HCT116 (cell line): ENCODE data around the gene SBF2. TPM values are rescaled to one million over a fixed set of nuclear protein-coding genes. Genes with fewer than 3 reads are reported as not detected.
A peak's percentile ranks its signal among the peaks of the same experiment; 100 is the strongest.

Experiments
- ATAC-seq: fragments of 200-7000 bp; cut with Tn5 transposase; 2 replicates; pipeline ENCODE4 v1.9.1; 2020; ENCODE audit warnings: mild to moderate bottlenecking, moderate library complexity
- BruUV-seq: library from RNA; stranded (reverse); fragments of 400-500 nt; replicated peaks from 2 replicates; lab custom pipeline; 2021; lab: Mats Ljungman, UMichigan
- CTCF ChIA-PET: fragments of 300-600 bp; sonication (Branson Sonifier 250); formaldehyde crosslinking; loops from one replicate; lab custom pipeline; 2021; ENCODE audit warnings: antibody characterized with exemption; lab: Charles Lee
- POLR2A ChIA-PET: fragments of 300-600, 350-600 bp; sonication (Branson Sonifier 250); formaldehyde crosslinking; loops from one replicate; lab custom pipeline; 2021; ENCODE audit warnings: antibody characterized with exemption; lab: Charles Lee
- RAD21 ChIA-PET, 2 experiments: fragments of 300-600 bp; sonication (Branson Sonifier 250); formaldehyde crosslinking; loops; one replicate each; lab custom pipeline; 2023; ENCODE audit warnings: low total read pairs in 2 of 2; ENCODE audit not compliant: uncharacterized antibody in 2 of 2, unreplicated experiment in 2 of 2, low non-redundant PET in 1 of 2; lab: Charles Lee
- DNase-seq: peaks from one replicate; pipeline ENCODE4 v3.0.0-alpha.2; 2010; ENCODE audit warnings: low read depth, low spot score
- H2AFZ ChIP-seq: fragments of 200-600 bp; shearing (Covaris generic), sonication (generic); 2 replicates; pipeline ENCODE4 v1.6.1; 2017; ENCODE audit warnings: low read depth, mixed run types, mixed read lengths, antibody characterized with exemption, low read length; ENCODE audit not compliant: poor library complexity, severe bottlenecking
- H3K27ac ChIP-seq: 2 replicates; pipeline ENCODE4 v1.5.1; 2012; ENCODE audit warnings: low read depth, low read length
- H3K27me3 ChIP-seq: fragments of 200-600 bp; sonication (generic); 2 replicates; pipeline ENCODE4 v1.6.1; 2016; ENCODE audit warnings: mixed run types, low read length, mixed read lengths; ENCODE audit not compliant: insufficient read depth
- H3K36me3 ChIP-seq, 2 experiments: fragments of 200-500 bp in 1 of 2; fragments of 200-600 bp in 1 of 2; sonication (Bioruptor generic) in 1 of 2; sonication (generic) in 1 of 2; 2 replicates each; pipeline versions ENCODE4 v1.5.1 to v1.6.1; 2014 to 2016; ENCODE audit warnings: low read length in 2 of 2, inconsistent platforms in 1 of 2, mixed read lengths in 1 of 2, mixed run types in 1 of 2; ENCODE audit not compliant: insufficient read depth in 2 of 2, control insufficient read depth in 1 of 2
- H3K4me1 ChIP-seq, 2 experiments: fragments of 200-600 bp in 1 of 2; sonication (generic) in 1 of 2; 2 replicates each; pipeline versions ENCODE4 v1.5.1 to v1.6.1; 2012 to 2017; ENCODE audit warnings: low read length in 2 of 2, inconsistent platforms in 1 of 2, mild to moderate bottlenecking in 1 of 2, mixed read lengths in 1 of 2, mixed run types in 1 of 2, moderate library complexity in 1 of 2; ENCODE audit not compliant: insufficient read depth in 2 of 2, control insufficient read depth in 1 of 2
- H3K4me2 ChIP-seq: fragments of 200-600 bp; sonication (generic); 2 replicates; pipeline ENCODE4 v1.6.1; 2017; ENCODE audit warnings: mixed run types, low read length, mixed read lengths
- H3K4me3 ChIP-seq, 2 experiments: fragments of 200-600 bp in 1 of 2; sonication (generic) in 1 of 2; replicated peaks in 1 of 2; 2 replicates each; pipeline ENCODE4 v1.5.1; 2011 to 2016; ENCODE audit warnings: low read length in 2 of 2, control low read depth in 1 of 2, low read depth in 1 of 2, mild to moderate bottlenecking in 1 of 2, mixed read lengths in 1 of 2, mixed run types in 1 of 2
- H3K79me2 ChIP-seq: fragments of 200-600 bp; sonication (generic); 2 replicates; pipeline ENCODE4 v1.6.1; 2017; ENCODE audit warnings: mild to moderate bottlenecking, mixed run types, low read length, moderate library complexity, mixed read lengths; ENCODE audit not compliant: insufficient read depth
- H3K9ac ChIP-seq: fragments of 200-600 bp; sonication (generic); 2 replicates; pipeline ENCODE4 v1.6.1; 2016; ENCODE audit warnings: low read length, mixed read lengths
- H3K9me2 ChIP-seq: fragments of 200-600 bp; sonication (generic), shearing (Covaris generic); 2 replicates; pipeline ENCODE4 v1.6.1; 2017; ENCODE audit warnings: mixed run types, mild to moderate bottlenecking, moderate library complexity; ENCODE audit not compliant: insufficient read depth
- H3K9me3 ChIP-seq, 2 experiments: fragments of 200-500 bp in 1 of 2; fragments of 200-600 bp in 1 of 2; sonication (Bioruptor generic) in 1 of 2; sonication (generic) in 1 of 2; 2 replicates each; pipeline ENCODE4 v1.6.1; 2014 to 2017; ENCODE audit warnings: low read length in 2 of 2, mixed read lengths in 2 of 2, inconsistent platforms in 1 of 2, low read depth in 1 of 2, mild to moderate bottlenecking in 1 of 2, mixed run types in 1 of 2, moderate library complexity in 1 of 2; ENCODE audit not compliant: control insufficient read depth in 1 of 2, insufficient read depth in 1 of 2
- H4K20me1 ChIP-seq: fragments of 200-600 bp; sonication (generic), shearing (Covaris generic); 2 replicates; pipeline ENCODE4 v1.6.1; 2017; ENCODE audit warnings: mixed run types, mild to moderate bottlenecking, moderate library complexity; ENCODE audit not compliant: insufficient read depth
- ATF3 ChIP-seq: IDR thresholded peaks from 2 replicates; pipeline ENCODE4 v1.6.1; 2012
- CBX3 ChIP-seq: IDR thresholded peaks from 2 replicates; pipeline ENCODE4 v1.6.1; 2012; ENCODE audit warnings: low read depth
- CEBPB ChIP-seq: IDR thresholded peaks from 2 replicates; pipeline ENCODE4 v1.6.1; 2012; ENCODE audit warnings: low read depth
- EGR1 ChIP-seq: IDR thresholded peaks from 2 replicates; pipeline ENCODE4 v1.6.1; 2012; ENCODE audit warnings: low read depth
- FOSL1 ChIP-seq: IDR thresholded peaks from 2 replicates; pipeline ENCODE4 v1.6.1; 2012; ENCODE audit warnings: low read depth
- JUND ChIP-seq: IDR thresholded peaks from 2 replicates; pipeline ENCODE4 v1.6.1; 2012
- MAX ChIP-seq: IDR thresholded peaks from 2 replicates; pipeline ENCODE4 v1.6.1; 2012
- POLR2A ChIP-seq: IDR thresholded peaks from 2 replicates; pipeline ENCODE4 v1.7.0; 2011; ENCODE audit warnings: borderline replicate concordance; ENCODE audit not compliant: insufficient read depth, insufficient read length; ENCODE audit errors: extremely low read depth
- POLR2AphosphoS5 ChIP-seq: IDR thresholded peaks from 2 replicates; pipeline ENCODE4 v1.6.1; 2011; ENCODE audit warnings: mild to moderate bottlenecking, low read depth, low read length, moderate library complexity
- RAD21 ChIP-seq: IDR thresholded peaks from 2 replicates; pipeline ENCODE4 v1.6.1; 2012; ENCODE audit warnings: low read depth, mild to moderate bottlenecking
- REST ChIP-seq: IDR thresholded peaks from 2 replicates; pipeline ENCODE4 v1.6.1; 2012; ENCODE audit warnings: low read depth
- SIN3A ChIP-seq: IDR thresholded peaks from 2 replicates; pipeline ENCODE4 v1.6.1; 2012; ENCODE audit warnings: low read depth
- SP1 ChIP-seq: IDR thresholded peaks from 2 replicates; pipeline ENCODE4 v1.6.1; 2012; ENCODE audit warnings: low read depth
- SRF ChIP-seq: IDR thresholded peaks from 2 replicates; pipeline ENCODE4 v1.6.1; 2012; ENCODE audit warnings: low read depth
- TCF7L2 ChIP-seq: IDR thresholded peaks from 2 replicates; pipeline ENCODE4 v1.7.0; 2011; ENCODE audit warnings: borderline replicate concordance, inconsistent platforms; ENCODE audit not compliant: insufficient read depth, insufficient read length; ENCODE audit errors: extremely low read depth
- ZBTB33 ChIP-seq: IDR thresholded peaks from 2 replicates; pipeline ENCODE4 v1.6.1; 2011; ENCODE audit warnings: mild to moderate bottlenecking, low read length, moderate library complexity; ENCODE audit not compliant: insufficient replicate concordance; ENCODE audit errors: extremely low read depth
- ZFX ChIP-seq: fragments of 450-650 bp; IDR thresholded peaks from 2 replicates; pipeline ENCODE4 v1.6.1; 2017
- ZNF274 ChIP-seq: fragments of 200-500 bp; sonication (Bioruptor generic); IDR thresholded peaks from 2 replicates; pipeline ENCODE4 v1.6.1; 2014; ENCODE audit warnings: mild to moderate bottlenecking, low read depth, low read length, inconsistent platforms
- intact Hi-C: fragments of 100-400 bp; cut with micrococcal nuclease; formaldehyde crosslinking; loops from 2 replicates; pipeline ENCODE4 v1.10.0; 2022
- total RNA-seq: library from RNA; stranded (reverse); gene quantifications from one replicate; pipeline ENCODE4 v1.2.1, GENCODE V29; 2021; ENCODE audit not compliant: unreplicated experiment
- TF ChIP-seq, protein P1 (sequence below), 3 experiments: fragments of 200-600 bp in 1 of 3; sonication (generic) in 1 of 3; IDR thresholded peaks in 2 of 3; conservative IDR thresholded peaks in 1 of 3; 2 replicates each; pipeline ENCODE4 v1.5.1; 2012 to 2017; ENCODE audit warnings: low read depth in 2 of 3, low read length in 2 of 3, antibody characterized with exemption in 1 of 3, borderline replicate concordance in 1 of 3, control low read depth in 1 of 3, mild to moderate bottlenecking in 1 of 3, mixed read lengths in 1 of 3, mixed run types in 1 of 3, moderate library complexity in 1 of 3; ENCODE audit not compliant: insufficient read depth in 1 of 3

Gene SBF2
- total RNA-seq, 1 experiment from 2014 or later = 35.0 TPM

DNA sequence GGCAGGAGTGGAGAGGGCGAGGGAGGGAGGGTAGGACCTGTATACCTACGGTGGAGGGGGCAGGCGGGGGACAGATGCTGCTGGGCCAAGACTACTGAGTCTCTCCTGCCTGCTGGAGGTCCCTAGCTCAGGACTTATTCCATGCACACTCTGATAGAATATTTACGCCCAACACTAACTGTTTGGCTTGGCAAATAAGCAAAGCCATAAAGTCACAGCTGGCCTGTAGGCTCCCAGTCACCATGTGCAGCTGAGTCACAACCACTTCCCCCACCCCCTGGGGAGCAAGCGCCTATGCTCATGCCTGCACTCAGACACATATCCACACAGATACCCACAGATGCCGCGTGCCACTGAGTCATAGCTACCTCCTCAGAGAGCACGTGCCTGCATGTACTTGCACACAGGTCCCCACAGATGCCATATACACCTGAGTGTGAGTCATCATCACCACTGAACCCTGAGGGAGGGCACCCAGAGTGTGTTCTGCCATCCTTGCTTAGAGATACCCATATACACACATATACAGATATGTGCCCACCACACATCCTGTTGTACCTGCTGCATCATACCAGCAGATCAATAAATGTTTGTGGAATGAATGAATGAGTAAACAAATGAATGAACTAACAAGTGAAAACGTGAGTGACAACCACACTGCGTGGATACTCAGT is 534.4 kb downstream of the SBF2 start:
- no peaks in the 10 kb centered on the region for H3K27me3 ChIP-seq
- peak overlapping the region; percentile 98 for H3K4me2 ChIP-seq
- no peaks in the 10 kb centered on the region for H3K9me2 ChIP-seq
- H2AFZ ChIP-seq = peak overlapping the region; percentile 22
- peak overlapping the region; percentile 90 for H3K9ac ChIP-seq
- DNase-seq (peak; percentile 96), ATAC-seq (peak; percentile 73)
- H3K36me3 ChIP-seq = no peaks in the 10 kb centered on the region
- ChIA-PET CTCF (interaction anchor here (1.0 to 3.0 kb wide), 13 partner anchors 12 to 607 kb away, joined by 3 to 18 read pairs (median 5); partner anchors contain the start of gene ADM), RAD21 (interaction anchor here (0.5 to 1.4 kb wide), 4 partner anchors 11 to 548 kb away, joined by 3 to 6 read pairs (median 4); partner anchors contain the start of gene ADM (in 2 of the 2)), POLR2A (interaction anchor here (0.7 to 2.6 kb wide), 7 partner anchors 10 to 977 kb away, joined by 3 to 37 read pairs (median 3); partner anchors contain the start of genes ADM and ZNF143)
- H3K9me3 ChIP-seq = no peaks in the 10 kb centered on the region
- intact Hi-C loops = loop anchor here (1.0 to 2.0 kb wide), 4 partner anchors 214 to 977 kb away; no protein-coding TSS in a partner anchor
- peak overlapping the region; percentile 71 to 74 for H3K4me3 ChIP-seq
- peaks cover 17 to 33% of the 10 kb centered on the region in 2 experiments for H3K4me1 ChIP-seq
- H3K27ac ChIP-seq = peak overlapping the region; percentile 95
- peaks cover 6% of the 10 kb centered on the region; the same call in 1 of the 2 replicates for H3K79me2 ChIP-seq
- H4K20me1 ChIP-seq = no peaks in the 10 kb centered on the region
- BruUV-seq = TSS peak; percentile 36
- TF ChIP-seq ZNF274 = no peak
- TF ChIP-seq RAD21 = no peak; the same call in 1 of the 2 replicates
- TF ChIP-seq CBX3 = peak; percentile 96
- peak; percentile 92 for TF ChIP-seq SP1
- TF ChIP-seq ZBTB33 = peak; percentile 81
- no peak for TF ChIP-seq ATF3
- peak; percentile 80 for TF ChIP-seq TCF7L2
- TF ChIP-seq SRF = no peak; the same call in 1 of the 2 replicates
- TF ChIP-seq, protein P1, sequence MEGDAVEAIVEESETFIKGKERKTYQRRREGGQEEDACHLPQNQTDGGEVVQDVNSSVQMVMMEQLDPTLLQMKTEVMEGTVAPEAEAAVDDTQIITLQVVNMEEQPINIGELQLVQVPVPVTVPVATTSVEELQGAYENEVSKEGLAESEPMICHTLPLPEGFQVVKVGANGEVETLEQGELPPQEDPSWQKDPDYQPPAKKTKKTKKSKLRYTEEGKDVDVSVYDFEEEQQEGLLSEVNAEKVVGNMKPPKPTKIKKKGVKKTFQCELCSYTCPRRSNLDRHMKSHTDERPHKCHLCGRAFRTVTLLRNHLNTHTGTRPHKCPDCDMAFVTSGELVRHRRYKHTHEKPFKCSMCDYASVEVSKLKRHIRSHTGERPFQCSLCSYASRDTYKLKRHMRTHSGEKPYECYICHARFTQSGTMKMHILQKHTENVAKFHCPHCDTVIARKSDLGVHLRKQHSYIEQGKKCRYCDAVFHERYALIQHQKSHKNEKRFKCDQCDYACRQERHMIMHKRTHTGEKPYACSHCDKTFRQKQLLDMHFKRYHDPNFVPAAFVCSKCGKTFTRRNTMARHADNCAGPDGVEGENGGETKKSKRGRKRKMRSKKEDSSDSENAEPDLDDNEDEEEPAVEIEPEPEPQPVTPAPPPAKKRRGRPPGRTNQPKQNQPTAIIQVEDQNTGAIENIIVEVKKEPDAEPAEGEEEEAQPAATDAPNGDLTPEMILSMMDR (IDR thresholded peaks at IDR 0.05 in 2 of 3, conservative IDR thresholded peaks at IDR 0.05 in 1 of 3; ENCODE audit: borderline replicate concordance in 1 of 3, insufficient read depth in 1 of 3, low read depth in 2 of 3, low read length in 2 of 3) = no peak
- TF ChIP-seq MAX = peak; percentile 100
- no peak for TF ChIP-seq REST
- no peak for TF ChIP-seq ZFX
- no peak for TF ChIP-seq EGR1
- TF ChIP-seq POLR2A = no peak
- TF ChIP-seq SIN3A = peak; percentile 92; the same call in 1 of the 2 replicates
- peak; percentile 79 for TF ChIP-seq POLR2AphosphoS5
- peak; percentile 97 for TF ChIP-seq FOSL1
- TF ChIP-seq CEBPB = peak; percentile 58
- TF ChIP-seq JUND = peak; percentile 98
